HepG2 (cell line): ENCODE data around the gene FAM120B. TPM values are rescaled to one million over a fixed set of nuclear protein-coding genes. Genes with fewer than 3 reads are reported as not detected.

ENCODE experiments used
- ATAC-seq: fragments of 200-7000 bp; cut with Tn5 transposase; 3 replicates; pipeline ENCODE4 v1.9.1; 2020; ENCODE audit warnings: mild to moderate bottlenecking, moderate library complexity
- BruUV-seq: library from RNA; stranded (reverse); fragments of 400-500 nt; replicated peaks from 2 replicates; lab custom pipeline; 2021; lab: Mats Ljungman, UMichigan
- CTCF ChIA-PET: fragments of 300-600 bp; formaldehyde crosslinking; extraction: SDS; loops from one replicate; lab custom pipeline; 2021; ENCODE audit warnings: low total read pairs, inconsistent platforms, low intra/inter-chr PET ratio; lab: Yijun Ruan, JAX
- POLR2A ChIA-PET: fragments of 350-600 bp; sonication (Branson Sonifier 250); formaldehyde crosslinking; loops from one replicate; lab custom pipeline; 2020; ENCODE audit warnings: antibody characterized with exemption, inconsistent platforms; lab: Yijun Ruan, JAX
- DNase-seq: peaks from one replicate; pipeline ENCODE4 v3.0.0-alpha.2; 2015; ENCODE audit warnings: low spot score
- FAIRE-seq: peaks from 3 replicates; lab custom pipeline; 2011; peaks lifted over from hg19 to GRCh38; lab: Jason Lieb, UNC
- H2AFZ ChIP-seq: one replicate; pipeline ENCODE4 v1.6.1; 2011; ENCODE audit warnings: low read length, inconsistent platforms
- H3K27ac ChIP-seq: fragments of 300-600 bp; 3 replicates; pipeline ENCODE4 v1.8.0; 2011; ENCODE audit warnings: mixed run types, mild to moderate bottlenecking, mixed read lengths, low read length, inconsistent platforms; ENCODE audit not compliant: insufficient read depth; ENCODE audit errors: extremely low read length
- H3K27me3 ChIP-seq, 2 experiments: fragments of 200-600 bp in 1 of 2; 2 replicates in 1 of 2; 3 replicates in 1 of 2; pipeline versions ENCODE4 v1.6.0 to v1.8.0; 2011; ENCODE audit warnings: low read length in 2 of 2, mild to moderate bottlenecking in 2 of 2, moderate library complexity in 2 of 2, inconsistent platforms in 1 of 2; ENCODE audit not compliant: insufficient read depth in 2 of 2, control insufficient read depth in 1 of 2
- H3K36me3 ChIP-seq, 2 experiments: fragments of 200-600 bp in 1 of 2; replicated peaks in 1 of 2; 2 replicates in 1 of 2; 3 replicates in 1 of 2; pipeline versions ENCODE4 v1.5.1 to v1.8.0; 2011; ENCODE audit warnings: low read length in 2 of 2, inconsistent platforms in 1 of 2; ENCODE audit not compliant: insufficient read depth in 2 of 2, control insufficient read depth in 1 of 2
- H3K4me1 ChIP-seq: 2 replicates; pipeline ENCODE4 v1.5.1; 2012; ENCODE audit warnings: low read length, inconsistent platforms; ENCODE audit not compliant: insufficient read depth
- H3K4me2 ChIP-seq: 2 replicates; pipeline ENCODE4 v1.6.0; 2011; ENCODE audit warnings: low read depth, low read length, inconsistent platforms
- H3K4me3 ChIP-seq, 3 experiments: fragments of 200-600 bp in 1 of 3; sonication (generic), shearing (Covaris generic) in 1 of 3; replicated peaks in 1 of 3; 2 replicates each; pipeline ENCODE4 v1.5.1; 2011 to 2016; ENCODE audit warnings: low read length in 3 of 3, inconsistent platforms in 2 of 3, low read depth in 2 of 3, mild to moderate bottlenecking in 2 of 3, control low read depth in 1 of 3, mixed read lengths in 1 of 3; ENCODE audit not compliant: insufficient read depth in 1 of 3
- H3K79me2 ChIP-seq: one replicate; pipeline ENCODE4 v1.6.1; 2011; ENCODE audit warnings: low read length, inconsistent platforms; ENCODE audit not compliant: insufficient read depth
- H3K9ac ChIP-seq: 2 replicates; pipeline ENCODE4 v1.6.0; 2011; ENCODE audit warnings: mild to moderate bottlenecking, low read depth, low read length, inconsistent platforms; ENCODE audit not compliant: insufficient read depth
- H3K9me3 ChIP-seq: 2 replicates; pipeline ENCODE4 v1.5.1; 2012; ENCODE audit warnings: mild to moderate bottlenecking, low read length
- H4K20me1 ChIP-seq: 2 replicates; pipeline ENCODE4 v1.6.0; 2011; ENCODE audit warnings: inconsistent platforms, mild to moderate bottlenecking, low read length, moderate library complexity; ENCODE audit not compliant: insufficient read depth
- ATF1 ChIP-seq: IDR thresholded peaks from 2 replicates; pipeline ENCODE4 v1.6.1; 2016; ENCODE audit warnings: mild to moderate bottlenecking, control low read depth
- CREM ChIP-seq, 2 experiments: sonication (generic) in 1 of 2; formaldehyde crosslinking in 1 of 2; IDR thresholded peaks; 2 replicates each; pipeline versions ENCODE4 v1.4.0 to v1.6.1; 2016 to 2020; ENCODE audit warnings: antibody characterized with exemption in 1 of 2, mild to moderate bottlenecking in 1 of 2, missing genetic modification reagents in 1 of 2
- HHEX ChIP-seq: IDR thresholded peaks from 2 replicates; pipeline ENCODE4 v1.6.1; 2016; ENCODE audit warnings: control low read depth
- KAT8 ChIP-seq: IDR thresholded peaks from 2 replicates; pipeline ENCODE4 v1.6.1; 2016; ENCODE audit warnings: missing genetic modification reagents, missing compliant biosample characterization
- NFKB2 ChIP-seq: sonication (generic); formaldehyde crosslinking; IDR thresholded peaks from 2 replicates; pipeline ENCODE4 v1.4.0; 2020; ENCODE audit warnings: missing genetic modification reagents, borderline replicate concordance
- PPARG ChIP-seq: conservative IDR thresholded peaks from 2 replicates; pipeline ENCODE4 v1.6.1; 2016; ENCODE audit warnings: missing biosample characterization, missing genetic modification reagents
- ZNF567 ChIP-seq: sonication (generic); formaldehyde crosslinking; IDR thresholded peaks from 2 replicates; pipeline ENCODE4 v1.8.1; 2023; ENCODE audit warnings: mild to moderate bottlenecking, missing genetic modification reagents, borderline replicate concordance
- WGBS: methylation state at CpG from one replicate; pipeline ENCODE4 v1.1.6; 2017; ENCODE audit warnings: low lambda C conversion rate; 5-methylcytosine and 5-hydroxymethylcytosine counted together
- in situ Hi-C: cut with HindIII; loops from 2 replicates; pipeline ENCODE4 v1.10.0; 2017; ENCODE audit warnings: low pct_unique_long_range_greater_than_20kb; ENCODE audit not compliant: extremely low pct_ligation_motif_present
- intact Hi-C: fragments of 100-400 bp; cut with micrococcal nuclease; formaldehyde crosslinking; loops from one replicate; pipeline ENCODE4 v1.10.0; 2022; ENCODE audit not compliant: unreplicated experiment
- polyA plus RNA-seq, 8 experiments: library from polyadenylated mRNA; depleted of rRNA in 3 of 8; stranded (reverse) in 7 of 8; unstranded in 1 of 8; fragments of >200 nt; fragmentation: Illumina TruSeq in 4 of 8; extraction: Trizol in 4 of 8; gene quantifications; 2 replicates each; pipeline versions ENCODE4 v1.2.1 to v1.2.3, GENCODE V29; 2011 to 2016; ENCODE audit warnings: low read depth in 4 of 8, missing spikeins in 1 of 8, mixed read lengths in 1 of 8; ENCODE audit not compliant: insufficient read depth in 1 of 8
- total RNA-seq, 5 experiments: library from RNA; depleted of rRNA; stranded (reverse); fragments of >200 nt; fragmentation: Illumina TruSeq; extraction: Trizol; gene quantifications; 2 replicates each; pipeline ENCODE4 v1.2.3, GENCODE V29; 2016; ENCODE audit warnings: low read depth in 1 of 5
- TF ChIP-seq, protein P1 (sequence below): sonication (generic); formaldehyde crosslinking; IDR thresholded peaks from 2 replicates; pipeline ENCODE4 v1.4.0; 2020; ENCODE audit warnings: missing genetic modification reagents, borderline replicate concordance
- TF ChIP-seq, protein P2 (sequence below): sonication (generic); formaldehyde crosslinking; IDR thresholded peaks from 2 replicates; pipeline ENCODE4 v1.4.0; 2020; ENCODE audit warnings: mild to moderate bottlenecking, missing genetic modification reagents
- TF ChIP-seq, protein P3 (sequence below): sonication (generic); formaldehyde crosslinking; IDR thresholded peaks from 2 replicates; pipeline ENCODE4 v1.5.0; 2020; ENCODE audit warnings: missing genetic modification reagents

FAM120B gene
- total and polyA plus RNA-seq, 2 of the 13 experiments (the other 11 are each of a cell fraction or from before 2014, with no cell fraction given), result 9.2 to 10.7 TPM

DNA sequence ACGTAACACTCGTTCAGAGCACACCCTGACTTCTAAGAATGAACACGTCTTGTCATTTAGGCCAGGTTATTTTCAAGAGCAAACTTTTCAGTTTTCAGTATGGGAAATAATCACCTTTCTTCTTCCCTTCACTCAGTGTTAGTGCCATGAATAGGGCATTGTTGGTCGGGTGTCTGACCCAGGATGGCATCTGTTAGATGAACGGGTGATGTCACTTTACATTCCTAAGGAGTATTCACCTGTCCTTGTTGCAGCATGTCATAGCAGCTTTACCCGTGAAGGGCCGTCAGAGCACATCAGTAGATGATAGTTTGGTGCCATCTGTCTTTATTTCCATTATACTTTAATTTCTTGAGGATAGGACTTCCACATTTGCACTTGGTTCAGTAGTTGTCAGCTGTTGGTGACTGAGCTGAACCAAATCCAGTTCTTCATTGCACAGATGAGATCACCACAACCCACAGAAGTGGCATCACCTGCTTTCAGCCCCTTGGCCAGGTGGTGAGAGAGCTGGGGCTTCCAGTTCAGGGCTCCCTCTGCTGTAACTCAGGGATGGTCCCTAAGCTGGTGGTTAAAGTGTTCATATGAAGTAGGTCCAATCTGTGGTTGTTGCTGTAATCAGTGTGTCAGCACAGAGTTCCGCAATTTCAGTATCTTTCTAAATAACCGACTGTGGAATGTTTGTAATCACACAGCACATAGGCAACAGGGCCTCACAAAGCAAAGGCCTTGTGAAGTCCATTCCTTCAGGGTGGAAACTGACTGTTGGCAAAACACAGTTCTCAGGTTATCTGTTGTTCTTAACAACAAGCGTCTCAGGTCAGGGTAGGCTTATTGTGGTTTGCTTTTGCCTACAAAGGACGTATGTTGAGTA is 68.2 kb downstream of the FAM120B start:
- Histone ChIP-seq H3K27ac (no peak overlapping the region), H3K4me2 (no peak overlapping the region), H2AFZ (no peak overlapping the region), H3K4me3 (no peak overlapping the region), H4K20me1 (no peaks in the 10 kb centered on the region), H3K79me2 (no peaks in the 10 kb centered on the region), H3K36me3 (peaks cover 3 to 15% of the 10 kb centered on the region in 2 experiments; a peak in 4 of 5 replicates), H3K9ac (no peak overlapping the region), H3K9me3 (no peaks in the 10 kb centered on the region), H3K4me1 (peaks cover under 1% of the 10 kb centered on the region), H3K27me3 (no peaks in the 10 kb centered on the region)
- in situ Hi-C loops, result no loop called here
- intact Hi-C loops, result no loop called here
- FAIRE-seq (no peak), DNase-seq (peak; percentile 17), ATAC-seq (no peak; the same call in 2 of the 3 replicates)
- CTCF ChIA-PET, result no interaction called here
- BruUV-seq, result no TSS peak
- 92% methylated on average over 11 of the region's 11 CpGs for WGBS
- POLR2A ChIA-PET, result no interaction called here
- TF ChIP-seq PPARG (CRISPR knock-in tag) (no peak), KAT8 (CRISPR knock-in tag) (no peak), ATF1 (no peak), HHEX (CRISPR knock-in tag) (no peak), CREM (IDR thresholded peaks at IDR 0.05) (no peak), CREM (CRISPR knock-in tag; IDR thresholded peaks at IDR 0.05) (no peak), NFKB2 (CRISPR knock-in tag) (no peak), ZNF567 (CRISPR knock-in tag) (no peak)
- TF ChIP-seq, protein P1, sequence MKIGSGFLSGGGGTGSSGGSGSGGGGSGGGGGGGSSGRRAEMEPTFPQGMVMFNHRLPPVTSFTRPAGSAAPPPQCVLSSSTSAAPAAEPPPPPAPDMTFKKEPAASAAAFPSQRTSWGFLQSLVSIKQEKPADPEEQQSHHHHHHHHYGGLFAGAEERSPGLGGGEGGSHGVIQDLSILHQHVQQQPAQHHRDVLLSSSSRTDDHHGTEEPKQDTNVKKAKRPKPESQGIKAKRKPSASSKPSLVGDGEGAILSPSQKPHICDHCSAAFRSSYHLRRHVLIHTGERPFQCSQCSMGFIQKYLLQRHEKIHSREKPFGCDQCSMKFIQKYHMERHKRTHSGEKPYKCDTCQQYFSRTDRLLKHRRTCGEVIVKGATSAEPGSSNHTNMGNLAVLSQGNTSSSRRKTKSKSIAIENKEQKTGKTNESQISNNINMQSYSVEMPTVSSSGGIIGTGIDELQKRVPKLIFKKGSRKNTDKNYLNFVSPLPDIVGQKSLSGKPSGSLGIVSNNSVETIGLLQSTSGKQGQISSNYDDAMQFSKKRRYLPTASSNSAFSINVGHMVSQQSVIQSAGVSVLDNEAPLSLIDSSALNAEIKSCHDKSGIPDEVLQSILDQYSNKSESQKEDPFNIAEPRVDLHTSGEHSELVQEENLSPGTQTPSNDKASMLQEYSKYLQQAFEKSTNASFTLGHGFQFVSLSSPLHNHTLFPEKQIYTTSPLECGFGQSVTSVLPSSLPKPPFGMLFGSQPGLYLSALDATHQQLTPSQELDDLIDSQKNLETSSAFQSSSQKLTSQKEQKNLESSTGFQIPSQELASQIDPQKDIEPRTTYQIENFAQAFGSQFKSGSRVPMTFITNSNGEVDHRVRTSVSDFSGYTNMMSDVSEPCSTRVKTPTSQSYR (CRISPR knock-in tag), result no peak
- TF ChIP-seq, protein P2, sequence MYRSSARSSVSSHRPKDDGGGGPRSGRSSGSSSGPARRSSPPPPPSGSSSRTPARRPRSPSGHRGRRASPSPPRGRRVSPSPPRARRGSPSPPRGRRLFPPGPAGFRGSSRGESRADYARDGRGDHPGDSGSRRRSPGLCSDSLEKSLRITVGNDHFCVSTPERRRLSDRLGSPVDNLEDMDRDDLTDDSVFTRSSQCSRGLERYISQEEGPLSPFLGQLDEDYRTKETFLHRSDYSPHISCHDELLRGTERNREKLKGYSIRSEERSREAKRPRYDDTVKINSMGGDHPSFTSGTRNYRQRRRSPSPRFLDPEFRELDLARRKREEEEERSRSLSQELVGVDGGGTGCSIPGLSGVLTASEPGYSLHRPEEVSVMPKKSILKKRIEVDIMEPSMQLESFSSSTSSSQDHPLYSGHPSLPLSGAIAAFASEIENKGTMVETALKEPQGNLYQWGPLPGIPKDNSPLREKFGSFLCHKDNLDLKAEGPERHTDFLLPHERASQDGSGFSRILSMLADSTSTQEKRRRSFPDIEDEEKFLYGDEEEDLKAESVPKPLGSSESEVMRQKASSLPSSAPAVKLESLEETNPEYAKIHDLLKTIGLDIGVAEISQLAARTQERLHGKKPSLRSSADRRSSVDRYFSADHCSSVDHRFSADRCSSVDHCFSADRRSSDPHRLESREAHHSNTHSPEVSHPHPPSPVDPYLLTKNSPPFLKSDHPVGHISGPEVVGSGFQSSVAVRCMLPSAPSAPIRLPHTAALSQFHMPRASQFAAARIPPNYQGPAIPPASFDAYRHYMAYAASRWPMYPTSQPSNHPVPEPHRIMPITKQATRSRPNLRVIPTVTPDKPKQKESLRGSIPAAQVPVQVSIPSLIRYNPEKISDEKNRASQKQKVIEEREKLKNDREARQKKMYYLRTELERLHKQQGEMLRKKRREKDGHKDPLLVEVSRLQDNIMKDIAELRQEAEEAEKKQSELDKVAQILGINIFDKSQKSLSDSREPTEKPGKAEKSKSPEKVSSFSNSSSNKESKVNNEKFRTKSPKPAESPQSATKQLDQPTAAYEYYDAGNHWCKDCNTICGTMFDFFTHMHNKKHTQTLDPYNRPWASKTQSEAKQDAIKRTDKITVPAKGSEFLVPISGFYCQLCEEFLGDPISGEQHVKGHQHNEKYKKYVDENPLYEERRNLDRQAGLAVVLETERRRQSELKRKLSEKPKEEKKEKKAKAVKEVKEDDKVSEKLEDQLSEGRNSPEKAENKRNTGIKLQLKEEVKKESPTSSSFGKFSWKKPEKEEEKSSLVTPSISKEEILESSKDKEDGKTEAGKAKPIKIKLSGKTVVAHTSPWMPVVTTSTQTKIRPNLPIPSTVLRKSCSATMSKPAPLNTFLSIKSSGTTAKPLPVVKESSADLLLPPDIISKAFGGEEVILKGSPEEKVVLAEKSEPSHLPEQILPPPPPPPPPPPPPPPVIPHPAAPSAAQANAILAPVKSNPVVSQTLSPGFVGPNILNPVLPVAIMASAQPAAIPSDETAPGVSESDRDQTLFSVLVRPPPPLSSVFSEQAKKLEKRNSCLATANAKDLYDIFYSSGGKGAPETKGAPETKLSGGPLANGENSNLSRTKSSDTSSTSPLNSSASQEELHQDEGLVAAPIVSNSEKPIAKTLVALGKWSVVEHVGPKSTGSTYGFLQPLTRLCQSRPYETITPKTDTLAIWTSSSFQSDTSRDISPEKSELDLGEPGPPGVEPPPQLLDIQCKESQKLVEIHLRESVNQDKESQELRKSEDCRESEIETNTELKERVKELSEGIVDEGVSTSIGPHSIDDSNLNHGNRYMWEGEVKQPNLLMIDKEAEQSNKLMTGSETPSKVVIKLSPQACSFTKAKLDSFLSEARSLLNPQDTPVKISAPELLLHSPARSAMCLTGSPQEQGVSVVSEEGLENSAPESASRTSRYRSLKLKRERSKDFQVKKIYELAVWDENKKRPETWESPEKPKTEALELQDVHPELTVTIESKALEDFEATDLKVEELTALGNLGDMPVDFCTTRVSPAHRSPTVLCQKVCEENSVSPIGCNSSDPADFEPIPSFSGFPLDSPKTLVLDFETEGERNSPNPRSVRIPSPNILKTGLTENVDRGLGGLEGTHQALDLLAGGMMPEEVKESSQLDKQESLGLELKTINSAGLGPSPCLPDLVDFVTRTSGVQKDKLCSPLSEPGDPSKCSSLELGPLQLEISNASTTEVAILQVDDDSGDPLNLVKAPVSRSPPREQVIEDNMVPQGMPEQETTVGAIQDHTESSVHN, result no peak
- TF ChIP-seq, protein P3, sequence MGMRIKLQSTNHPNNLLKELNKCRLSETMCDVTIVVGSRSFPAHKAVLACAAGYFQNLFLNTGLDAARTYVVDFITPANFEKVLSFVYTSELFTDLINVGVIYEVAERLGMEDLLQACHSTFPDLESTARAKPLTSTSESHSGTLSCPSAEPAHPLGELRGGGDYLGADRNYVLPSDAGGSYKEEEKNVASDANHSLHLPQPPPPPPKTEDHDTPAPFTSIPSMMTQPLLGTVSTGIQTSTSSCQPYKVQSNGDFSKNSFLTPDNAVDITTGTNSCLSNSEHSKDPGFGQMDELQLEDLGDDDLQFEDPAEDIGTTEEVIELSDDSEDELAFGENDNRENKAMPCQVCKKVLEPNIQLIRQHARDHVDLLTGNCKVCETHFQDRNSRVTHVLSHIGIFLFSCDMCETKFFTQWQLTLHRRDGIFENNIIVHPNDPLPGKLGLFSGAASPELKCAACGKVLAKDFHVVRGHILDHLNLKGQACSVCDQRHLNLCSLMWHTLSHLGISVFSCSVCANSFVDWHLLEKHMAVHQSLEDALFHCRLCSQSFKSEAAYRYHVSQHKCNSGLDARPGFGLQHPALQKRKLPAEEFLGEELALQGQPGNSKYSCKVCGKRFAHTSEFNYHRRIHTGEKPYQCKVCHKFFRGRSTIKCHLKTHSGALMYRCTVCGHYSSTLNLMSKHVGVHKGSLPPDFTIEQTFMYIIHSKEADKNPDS, result no peak
